Spleen (tissue), 7 donors: Measurements from ENCODE around the gene OR4L1.

ENCODE experiments used
- POLR2A ChIP-seq, 3 donors: fragments of 450-650 bp; IDR thresholded peaks; one replicate each; pipeline ENCODE4 v1.5.1; 2017; ENCODE audit warnings: antibody characterized with exemption in 3 of 3, mild to moderate bottlenecking in 1 of 3
- POLR2AphosphoS5 ChIP-seq, 3 donors: sonication (generic); formaldehyde crosslinking; IDR thresholded peaks; one replicate each; pipeline ENCODE4 v1.5.1; 2017; ENCODE audit warnings: antibody characterized with exemption in 3 of 3
- TF ChIP-seq, protein P1 (sequence below), 11 experiments: fragments of 200-600 bp in 7 of 11; fragments of 450-650 bp in 4 of 11; sonication (generic) in 4 of 11; IDR thresholded peaks in 8 of 11; conservative IDR thresholded peaks in 3 of 11; 1 replicate in 7 of 11; 2 replicates in 4 of 11; pipeline versions ENCODE4 v1.4.0 to v1.8.0; 2016 to 2021; ENCODE audit warnings: antibody characterized with exemption in 11 of 11, inconsistent platforms in 4 of 11, mild to moderate bottlenecking in 1 of 11
- donor health status: DM: no; HTN: no; CAD: no; lungs with moderate emphysema.
- donor health status: DM: no; HTN: no; CAD: no.
- donor health status: DM: no; HTN: no; CAD: no.

DNA sequence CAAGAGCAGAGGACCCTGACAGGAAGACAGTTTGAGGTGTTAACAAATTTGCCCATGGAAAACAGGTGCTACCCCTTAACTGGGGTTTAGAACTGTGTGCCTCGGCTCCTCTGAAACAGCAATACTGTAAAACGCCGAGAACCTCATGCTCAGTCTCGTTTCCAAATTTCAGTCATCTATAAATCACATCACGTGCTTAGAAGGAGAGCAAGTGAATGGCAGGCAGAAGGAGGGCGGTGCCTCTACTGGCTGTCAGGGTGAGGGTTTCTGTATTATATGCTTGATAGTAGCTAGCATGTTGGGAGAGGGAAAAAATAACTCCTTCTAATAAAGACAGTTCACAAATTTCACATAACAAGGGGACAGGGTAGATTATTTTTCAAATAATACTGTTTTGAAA lies 28.8 kb upstream of the OR4L1 start:
- TF ChIP-seq POLR2A (IDR thresholded peaks at IDR 0.05) (no peak), POLR2AphosphoS5 (IDR thresholded peaks at IDR 0.05) (no peak)
- TF ChIP-seq, protein P1, sequence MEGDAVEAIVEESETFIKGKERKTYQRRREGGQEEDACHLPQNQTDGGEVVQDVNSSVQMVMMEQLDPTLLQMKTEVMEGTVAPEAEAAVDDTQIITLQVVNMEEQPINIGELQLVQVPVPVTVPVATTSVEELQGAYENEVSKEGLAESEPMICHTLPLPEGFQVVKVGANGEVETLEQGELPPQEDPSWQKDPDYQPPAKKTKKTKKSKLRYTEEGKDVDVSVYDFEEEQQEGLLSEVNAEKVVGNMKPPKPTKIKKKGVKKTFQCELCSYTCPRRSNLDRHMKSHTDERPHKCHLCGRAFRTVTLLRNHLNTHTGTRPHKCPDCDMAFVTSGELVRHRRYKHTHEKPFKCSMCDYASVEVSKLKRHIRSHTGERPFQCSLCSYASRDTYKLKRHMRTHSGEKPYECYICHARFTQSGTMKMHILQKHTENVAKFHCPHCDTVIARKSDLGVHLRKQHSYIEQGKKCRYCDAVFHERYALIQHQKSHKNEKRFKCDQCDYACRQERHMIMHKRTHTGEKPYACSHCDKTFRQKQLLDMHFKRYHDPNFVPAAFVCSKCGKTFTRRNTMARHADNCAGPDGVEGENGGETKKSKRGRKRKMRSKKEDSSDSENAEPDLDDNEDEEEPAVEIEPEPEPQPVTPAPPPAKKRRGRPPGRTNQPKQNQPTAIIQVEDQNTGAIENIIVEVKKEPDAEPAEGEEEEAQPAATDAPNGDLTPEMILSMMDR (IDR thresholded peaks at IDR 0.05 in 8 of 11, conservative IDR thresholded peaks at IDR 0.05 in 3 of 11) = no peak
